H9 (cell line): ENCODE measurements around the gene ZNF236. TPM values are rescaled to one million over a fixed set of nuclear protein-coding genes. Genes with fewer than 3 reads are reported as not detected.

Experiments
- DNase-seq: peaks from one replicate; pipeline ENCODE4 v3.0.0-alpha.2; 2017
- H2AFZ ChIP-seq: one replicate; pipeline ENCODE4 v1.6.1; 2013; ENCODE audit warnings: mild to moderate bottlenecking, low read length, control low read depth, moderate library complexity
- H2AK5ac ChIP-seq: 2 replicates; pipeline ENCODE4 v1.6.1; 2013; ENCODE audit warnings: low read length, control low read depth, mixed read lengths; ENCODE audit not compliant: insufficient read length
- H2BK120ac ChIP-seq: one replicate; pipeline ENCODE4 v1.6.1; 2013; ENCODE audit warnings: low read depth, mild to moderate bottlenecking, low read length, control low read depth, inconsistent platforms; ENCODE audit not compliant: poor library complexity, severe bottlenecking
- H2BK12ac ChIP-seq: 2 replicates; pipeline ENCODE4 v1.6.1; 2013; ENCODE audit warnings: low read length, control low read depth, mixed read lengths, low read depth; ENCODE audit not compliant: insufficient read length
- H2BK15ac ChIP-seq: 2 replicates; pipeline ENCODE4 v1.6.1; 2013; ENCODE audit warnings: low read depth, low read length, control low read depth
- H2BK20ac ChIP-seq: one replicate; pipeline ENCODE4 v1.6.1; 2013; ENCODE audit warnings: low read depth, mild to moderate bottlenecking, low read length, control low read depth, inconsistent platforms; ENCODE audit not compliant: poor library complexity, severe bottlenecking
- H2BK5ac ChIP-seq: 2 replicates; pipeline ENCODE4 v1.6.1; 2013; ENCODE audit warnings: low read length, control low read depth, mixed read lengths; ENCODE audit not compliant: insufficient read length
- H3K14ac ChIP-seq: 2 replicates; pipeline ENCODE4 v1.6.1; 2013; ENCODE audit warnings: low read length, control low read depth; ENCODE audit not compliant: insufficient read depth
- H3K18ac ChIP-seq: 2 replicates; pipeline ENCODE4 v1.6.1; 2013; ENCODE audit warnings: low read depth, mild to moderate bottlenecking, mixed read lengths, low read length, control low read depth; ENCODE audit not compliant: insufficient read length
- H3K23ac ChIP-seq: 2 replicates; pipeline ENCODE4 v1.6.1; 2013; ENCODE audit warnings: low read length, control low read depth, mixed read lengths, low read depth; ENCODE audit not compliant: insufficient read length
- H3K23me2 ChIP-seq: 2 replicates; pipeline ENCODE4 v1.6.1; 2013; ENCODE audit warnings: low read depth, mild to moderate bottlenecking, mixed read lengths, low read length, control low read depth; ENCODE audit not compliant: insufficient read length, poor library complexity, severe bottlenecking
- H3K27ac ChIP-seq: 2 replicates; pipeline ENCODE4 v1.5.1; 2013; ENCODE audit warnings: low read length, control low read depth, mixed read lengths, low read depth; ENCODE audit not compliant: insufficient read length
- H3K27me3 ChIP-seq: 2 replicates; pipeline ENCODE4 v1.6.1; 2013; ENCODE audit warnings: low read length, control low read depth, inconsistent platforms; ENCODE audit not compliant: insufficient read depth
- H3K4ac ChIP-seq: 2 replicates; pipeline ENCODE4 v1.6.1; 2013; ENCODE audit warnings: low read depth, mild to moderate bottlenecking, control low read depth, inconsistent platforms, low read length, moderate library complexity
- H3K4me1 ChIP-seq: 2 replicates; pipeline ENCODE4 v1.6.1; 2013; ENCODE audit warnings: low read length, control low read depth, inconsistent platforms; ENCODE audit not compliant: insufficient read depth
- H3K4me2 ChIP-seq: 2 replicates; pipeline ENCODE4 v1.6.1; 2013; ENCODE audit warnings: low read length, control low read depth, mixed read lengths; ENCODE audit not compliant: insufficient read length, insufficient read depth
- H3K56ac ChIP-seq: 2 replicates; pipeline ENCODE4 v1.6.1; 2013; ENCODE audit warnings: low read depth, mild to moderate bottlenecking, mixed read lengths, low read length, control low read depth; ENCODE audit not compliant: insufficient read length
- H3K79me1 ChIP-seq: 2 replicates; pipeline ENCODE4 v1.6.1; 2013; ENCODE audit warnings: low read depth, mild to moderate bottlenecking, moderate library complexity, low read length, control low read depth, inconsistent platforms; ENCODE audit not compliant: insufficient read depth, poor library complexity, severe bottlenecking
- H3K79me2 ChIP-seq: 2 replicates; pipeline ENCODE4 v1.6.1; 2013; ENCODE audit warnings: low read length, control low read depth, inconsistent platforms; ENCODE audit not compliant: insufficient read depth
- H3K9ac ChIP-seq: 2 replicates; pipeline ENCODE4 v1.6.1; 2013; ENCODE audit warnings: low read length, control low read depth, mixed read lengths; ENCODE audit not compliant: insufficient read length; ENCODE audit errors: extremely low read depth
- H3K9me3 ChIP-seq: one replicate; pipeline ENCODE4 v1.6.1; 2013; ENCODE audit warnings: low read depth, low read length, inconsistent platforms; ENCODE audit not compliant: control insufficient read depth
- H3T11ph ChIP-seq: one replicate; pipeline ENCODE4 v1.6.1; 2013; ENCODE audit warnings: mild to moderate bottlenecking, low read length, control low read depth, inconsistent platforms
- H4K20me1 ChIP-seq: one replicate; pipeline ENCODE4 v1.6.1; 2013; ENCODE audit not compliant: control insufficient read depth, insufficient read length, insufficient read depth
- H4K5ac ChIP-seq: 2 replicates; pipeline ENCODE4 v1.6.1; 2013; ENCODE audit warnings: low read depth, mild to moderate bottlenecking, mixed read lengths, low read length, control low read depth; ENCODE audit not compliant: insufficient read length
- H4K8ac ChIP-seq: replicated peaks from 2 replicates; pipeline ENCODE4 v1.6.1; 2013; ENCODE audit warnings: low read length, control low read depth, mixed read lengths, low read depth; ENCODE audit not compliant: insufficient read length
- H4K91ac ChIP-seq: 2 replicates; pipeline ENCODE4 v1.6.1; 2013; ENCODE audit warnings: low read depth, mild to moderate bottlenecking, moderate library complexity, mixed read lengths, low read length, control low read depth; ENCODE audit not compliant: insufficient read length
- H3K27ac Mint-ChIP-seq, 3 experiments: 2 replicates in 2 of 3; 3 replicates in 1 of 3; pipeline ENCODE4 v1.8.0; 2020 to 2021; ENCODE audit warnings: mixed read lengths in 3 of 3, mild to moderate bottlenecking in 1 of 3, moderate library complexity in 1 of 3
- H3K27me3 Mint-ChIP-seq: 2 replicates; pipeline ENCODE4 v1.8.0; 2021; ENCODE audit warnings: low read depth, mild to moderate bottlenecking, moderate library complexity, mixed read lengths
- H3K36me3 Mint-ChIP-seq, 3 experiments: 2 replicates in 2 of 3; 3 replicates in 1 of 3; pipeline ENCODE4 v1.8.0; 2020 to 2021; ENCODE audit warnings: low read depth in 3 of 3, mixed read lengths in 3 of 3; ENCODE audit not compliant: insufficient read depth in 1 of 3
- H3K4me1 Mint-ChIP-seq, 2 experiments: 2 replicates each; pipeline ENCODE4 v1.8.0; 2020; ENCODE audit warnings: mixed read lengths in 2 of 2
- H3K4me3 Mint-ChIP-seq, 2 experiments: 2 replicates in 1 of 2; 3 replicates in 1 of 2; pipeline ENCODE4 v1.8.0; 2020 to 2021; ENCODE audit warnings: mild to moderate bottlenecking in 2 of 2, mixed read lengths in 2 of 2, moderate library complexity in 1 of 2
- H3K9me3 Mint-ChIP-seq, 2 experiments: 2 replicates in 1 of 2; 3 replicates in 1 of 2; pipeline ENCODE4 v1.8.0; 2020; ENCODE audit warnings: mild to moderate bottlenecking in 2 of 2, mixed read lengths in 2 of 2, moderate library complexity in 1 of 2
- CTCF ChIP-seq: fragments of 200-600 bp; sonication (generic); conservative IDR thresholded peaks from 3 replicates; pipeline ENCODE4 v1.8.0; 2021; ENCODE audit warnings: antibody characterized with exemption, mild to moderate bottlenecking
- WGBS: extraction: QIAGEN DNeasy Blood & Tissue Kit; methylation state at CpG from one replicate; pipeline ENCODE4 v1.1.7; 2013; ENCODE audit warnings: missing lambda C conversion rate, low lambda C conversion rate, mixed read lengths; ENCODE audit not compliant: insufficient read length; ENCODE audit errors: extremely low coverage; 5-methylcytosine and 5-hydroxymethylcytosine counted together
- total RNA-seq: library from RNA; stranded (reverse); gene quantifications from 2 replicates; pipeline ENCODE4 v1.2.1, GENCODE V29; 2021

ZNF236 gene
- total RNA-seq, 1 experiment from 2014 or later: 16.0 TPM

- H3K27ac Mint-ChIP-seq: no peak overlapping the region
- H2AK5ac ChIP-seq: no peak overlapping the region
These were observed 159.1 kb downstream of the ZNF236 start for GRCh38 chr18:76981396-76981968.

More at GRCh38 chr18:76981396-76981968, 159.1 kb downstream of the ZNF236 start:
- Histone ChIP-seq H3K4me1 (peaks cover 7% of the 10 kb centered on the region), H2BK5ac (no peak overlapping the region), H3T11ph (no peak overlapping the region), H3K4ac (no peak overlapping the region), H4K8ac (no peak overlapping the region), H2BK120ac (no peak overlapping the region), H3K79me2 (no peaks in the 10 kb centered on the region), H3K56ac (no peak overlapping the region), H4K5ac (no peak overlapping the region), H3K9me3 (no peaks in the 10 kb centered on the region), H3K23ac (no peak overlapping the region), H2BK20ac (no peak overlapping the region), H3K14ac (no peak overlapping the region), H3K4me2 (no peak overlapping the region), H3K23me2 (no peaks in the 10 kb centered on the region), H3K27ac (no peak overlapping the region), H3K18ac (no peak overlapping the region), H2BK12ac (no peak overlapping the region), H4K91ac (no peak overlapping the region), H3K9ac (no peak overlapping the region), H2AFZ (no peak overlapping the region), H3K27me3 (no peaks in the 10 kb centered on the region), H3K79me1 (no peaks in the 10 kb centered on the region), H2BK15ac (no peak overlapping the region), H4K20me1 (no peaks in the 10 kb centered on the region)
- H3K4me3 Mint-ChIP-seq: no peak overlapping the region
- peaks cover 41% of the 10 kb centered on the region in 2 experiments for H3K4me1 Mint-ChIP-seq
- TF ChIP-seq CTCF: no peak
- no CpG with 5 or more reads among the region's 13 CpGs for WGBS
- peaks cover 0 to 6% (median 1%) of the 10 kb centered on the region in 3 experiments; a peak in 3 of 7 replicates for H3K36me3 Mint-ChIP-seq
- no peaks in the 10 kb centered on the region for H3K9me3 Mint-ChIP-seq
- no peaks in the 10 kb centered on the region; the same call in 1 of the 2 replicates for H3K27me3 Mint-ChIP-seq
- peak; percentile 30 for DNase-seq
